HG03342 (cell line): ENCODE data around the gene SNX32.

Source experiments
- ATAC-seq: cut with Tn5 transposase; IDR thresholded peaks from one replicate; pipeline ENCODE4 v1.9.1; 2021; ENCODE audit warnings: mild to moderate bottlenecking, moderate library complexity; ENCODE audit not compliant: unreplicated experiment

SNX32 gene

DNA sequence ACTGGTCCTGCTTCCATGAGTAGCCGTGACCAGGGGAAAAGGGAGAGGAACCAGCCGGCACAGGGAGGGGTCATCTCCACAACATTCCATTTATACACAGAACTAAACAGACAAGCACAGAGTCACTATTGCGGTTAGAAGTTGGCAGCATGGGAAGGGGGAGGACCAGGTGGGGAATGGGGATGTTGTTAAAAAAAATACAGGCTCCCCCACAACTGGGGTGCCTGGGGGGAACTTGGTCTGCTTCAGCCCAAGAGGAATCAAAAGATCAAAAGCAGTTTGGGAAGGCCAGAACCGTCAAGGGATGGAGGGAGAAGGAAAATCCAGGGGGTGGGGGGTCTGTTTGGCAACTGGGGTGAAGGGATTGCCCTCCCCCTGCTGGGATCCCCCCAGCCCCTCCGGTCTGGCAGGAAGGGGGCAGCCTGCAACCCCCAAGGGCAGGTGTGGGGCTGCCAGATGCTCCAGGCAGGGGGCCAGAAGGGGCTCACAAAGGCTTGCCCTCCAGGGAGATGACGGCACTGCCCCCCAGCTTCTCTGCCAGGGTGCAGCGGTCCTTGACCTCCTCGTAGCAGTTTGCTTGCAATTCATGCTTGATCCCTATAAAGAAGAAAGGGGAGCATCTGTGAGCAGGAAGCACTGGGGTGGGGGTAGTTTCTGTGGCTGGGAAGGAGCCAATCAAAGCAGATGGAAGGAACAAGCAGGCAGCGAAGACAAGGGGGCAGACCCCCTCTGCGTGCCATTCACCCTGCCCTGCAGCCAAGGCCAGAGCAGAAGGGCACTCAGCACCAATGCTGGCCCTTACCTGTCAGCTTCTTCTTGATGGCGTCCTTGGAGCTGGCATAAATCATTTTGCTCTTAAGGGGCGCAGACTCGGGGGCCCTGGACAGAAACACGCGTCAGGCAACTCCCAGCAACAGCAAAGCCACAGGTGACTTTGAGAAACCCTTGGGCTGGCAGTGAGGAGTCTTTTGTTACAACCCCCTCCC, 21.4 kb downstream of the SNX32 start:
- ATAC-seq = no peak

DNA sequence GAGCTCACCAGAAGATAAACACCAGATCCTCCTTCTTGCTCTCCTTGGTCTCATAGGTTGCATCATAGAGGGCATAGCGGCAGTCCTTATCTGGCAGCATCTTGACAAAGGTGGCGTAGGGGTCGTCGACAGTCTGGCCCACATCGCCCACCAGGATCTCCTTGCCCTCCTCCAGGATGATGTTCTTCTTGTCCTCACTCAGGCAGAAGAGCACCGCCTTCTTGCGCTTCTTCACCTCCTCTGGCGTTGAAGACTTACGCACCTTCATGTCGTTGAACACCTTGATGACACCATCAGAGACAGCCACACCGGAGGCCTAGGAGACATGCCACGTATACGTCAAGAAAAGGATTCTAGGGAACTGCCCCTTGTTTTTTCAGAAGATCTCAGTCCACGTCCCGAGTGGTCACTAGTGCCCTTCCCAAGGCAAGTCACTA, 22.2 kb downstream of the SNX32 start:
- no peak for ATAC-seq

DNA sequence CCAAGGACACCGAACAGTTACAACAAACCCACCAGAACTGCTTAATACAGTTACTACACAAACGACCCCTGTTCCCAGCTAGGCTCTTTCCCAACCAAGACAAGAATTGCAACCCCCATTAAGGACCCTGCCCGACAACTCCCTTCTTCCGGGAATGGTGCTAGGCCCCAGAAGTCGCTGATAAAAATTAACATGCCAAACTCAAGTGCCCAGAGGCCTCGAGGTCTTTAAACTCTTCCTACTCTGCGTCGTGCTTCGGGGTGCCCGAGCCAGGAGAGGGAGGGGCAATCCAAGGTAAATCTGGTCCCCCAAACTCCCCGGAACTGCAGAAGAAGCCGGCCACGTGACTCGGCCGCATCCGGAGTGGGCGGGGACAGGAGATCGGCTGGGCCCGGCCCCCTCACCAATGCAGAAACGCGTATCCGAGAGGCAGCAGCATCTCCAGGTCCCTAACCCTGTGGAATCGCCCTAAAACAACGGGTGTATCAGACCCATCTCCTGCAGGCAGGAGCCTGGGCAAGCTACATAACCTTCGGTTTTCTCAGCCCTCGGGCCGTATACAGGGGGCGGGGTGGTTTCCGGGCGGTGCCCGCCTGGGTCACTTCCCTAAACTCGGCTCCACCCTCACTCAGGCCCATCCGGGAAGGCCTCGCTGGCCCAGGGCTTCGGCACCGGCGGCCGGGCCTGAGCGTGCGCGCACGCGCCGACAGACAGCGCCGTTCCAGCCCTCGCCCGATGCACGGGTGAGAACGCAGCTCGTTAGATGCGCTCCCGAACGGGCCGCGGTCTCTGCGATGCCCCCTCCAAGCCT, 23.1 kb downstream of the SNX32 start:
- ATAC-seq = no peak

DNA sequence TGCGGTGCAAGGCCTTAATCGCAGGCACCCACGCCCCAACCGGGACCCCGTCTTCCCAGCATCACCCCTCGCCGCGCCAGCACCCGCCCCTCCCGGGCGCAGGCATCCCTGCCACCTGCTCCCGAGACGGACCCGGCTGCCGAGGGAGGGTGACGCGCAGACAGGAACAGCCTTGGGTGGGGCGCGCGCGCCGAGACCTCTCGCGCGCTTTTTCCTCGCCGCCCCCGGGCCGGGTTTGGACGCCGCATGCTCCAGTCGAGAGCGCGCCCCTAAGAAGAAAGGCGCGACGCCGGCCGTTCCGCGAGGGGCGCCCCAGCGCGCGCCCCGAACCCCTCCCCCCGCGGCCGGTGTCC, 23.7 kb downstream of the SNX32 start:
- ATAC-seq = no peak

DNA sequence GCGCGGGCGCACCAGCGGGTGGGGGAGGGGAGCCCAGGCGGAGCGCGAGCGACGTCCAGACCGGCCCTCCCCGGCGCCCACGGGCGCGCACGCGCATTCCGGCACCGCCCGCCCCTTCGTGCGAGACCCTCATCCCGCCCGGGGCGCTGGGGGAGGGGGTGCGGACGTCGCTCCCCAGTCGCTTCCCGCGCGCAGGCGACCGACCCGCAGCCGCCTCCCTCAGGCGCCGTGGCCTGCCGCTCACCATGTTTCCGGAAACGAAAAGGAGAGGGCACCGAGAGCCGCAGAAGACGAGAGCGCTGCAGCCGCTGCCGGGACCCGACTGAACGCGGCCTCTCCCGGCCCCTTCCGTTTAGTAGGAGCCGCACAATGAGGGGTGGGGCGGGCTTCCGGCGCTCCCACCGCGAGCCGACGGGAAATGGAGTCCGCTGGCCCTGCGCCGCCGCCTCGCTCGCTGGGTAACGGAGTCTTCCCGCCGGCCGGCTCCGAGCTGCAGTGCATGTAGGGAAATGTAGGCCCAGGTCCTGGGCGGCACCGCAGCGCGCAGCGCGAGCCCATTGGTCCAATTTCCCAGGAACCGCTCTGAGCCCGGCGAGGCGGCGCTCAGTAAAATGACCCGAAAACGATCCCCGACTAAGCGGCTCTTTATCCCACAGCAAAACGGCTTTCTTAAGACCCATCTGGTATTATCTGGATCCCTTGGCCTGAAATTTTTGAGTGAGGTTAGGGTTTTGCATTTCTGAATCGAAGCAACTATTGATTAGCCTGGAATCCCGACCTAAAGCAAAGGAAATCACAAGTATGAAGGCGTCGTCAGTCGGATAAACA, 24.3 kb downstream of the SNX32 start, which contains the start of gene CFL1:
TSS of gene CFL1 (minus strand) at position 328 of the 828 bp plus-strand sequence. CDS start at position 247, 81 bp downstream.
- ATAC-seq = peak; percentile 43

DNA sequence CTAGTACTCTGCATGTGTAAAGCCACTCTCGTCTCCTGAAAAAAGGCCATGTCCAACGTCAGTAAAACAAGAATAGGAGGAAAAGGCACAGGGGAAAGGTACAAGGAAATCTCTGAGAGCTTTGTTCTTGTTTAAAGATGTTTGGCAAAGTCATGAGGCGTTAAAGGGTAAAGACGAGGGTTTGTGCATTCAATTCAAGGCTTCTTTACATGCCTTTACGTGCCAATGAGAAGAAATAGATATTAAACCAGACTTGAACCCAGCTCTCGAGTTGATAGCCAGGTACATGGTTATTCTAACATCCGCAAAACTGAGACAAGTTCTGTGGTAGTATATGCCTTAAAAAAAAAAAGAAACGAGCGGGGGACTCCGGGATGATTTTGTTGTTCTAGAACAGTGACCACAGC, 24.9 kb downstream of the SNX32 start:
- no peak for ATAC-seq

DNA sequence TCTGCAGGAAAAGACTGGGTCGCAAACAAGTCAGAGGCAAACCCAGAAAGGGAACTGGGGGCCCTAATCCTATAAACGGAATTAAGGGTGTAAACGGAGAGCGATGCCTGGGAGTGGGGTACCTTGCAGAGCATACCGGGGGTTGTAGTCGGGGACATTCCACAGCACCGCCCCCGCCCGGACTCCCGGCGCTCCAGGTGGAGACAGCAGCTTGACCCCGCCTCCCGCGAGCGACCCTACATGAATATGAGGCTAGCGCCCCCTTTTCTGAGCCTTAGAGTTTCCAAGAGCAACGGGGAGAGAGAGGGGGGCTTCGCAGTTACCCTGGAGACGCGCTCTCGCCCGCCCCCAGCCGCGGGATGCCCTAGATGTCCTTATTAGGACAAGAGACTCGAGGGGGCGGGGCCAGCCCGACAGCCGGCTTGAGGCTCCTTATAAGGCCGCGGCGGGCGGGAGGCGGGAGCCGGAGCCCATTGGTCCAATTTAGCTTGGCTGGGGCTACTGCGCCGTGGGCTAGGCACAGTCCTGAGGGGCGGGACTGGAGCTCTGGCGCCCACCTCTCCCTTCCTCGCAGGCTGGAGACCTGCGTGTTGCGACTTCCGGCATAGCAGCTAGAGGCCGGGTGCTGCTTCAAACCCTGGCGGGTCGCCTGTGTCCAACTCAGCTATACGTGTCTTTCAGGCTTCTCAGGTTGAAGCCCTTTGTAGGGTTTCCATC, 25.5 kb downstream of the SNX32 start:
- peak; percentile 44 for ATAC-seq

DNA sequence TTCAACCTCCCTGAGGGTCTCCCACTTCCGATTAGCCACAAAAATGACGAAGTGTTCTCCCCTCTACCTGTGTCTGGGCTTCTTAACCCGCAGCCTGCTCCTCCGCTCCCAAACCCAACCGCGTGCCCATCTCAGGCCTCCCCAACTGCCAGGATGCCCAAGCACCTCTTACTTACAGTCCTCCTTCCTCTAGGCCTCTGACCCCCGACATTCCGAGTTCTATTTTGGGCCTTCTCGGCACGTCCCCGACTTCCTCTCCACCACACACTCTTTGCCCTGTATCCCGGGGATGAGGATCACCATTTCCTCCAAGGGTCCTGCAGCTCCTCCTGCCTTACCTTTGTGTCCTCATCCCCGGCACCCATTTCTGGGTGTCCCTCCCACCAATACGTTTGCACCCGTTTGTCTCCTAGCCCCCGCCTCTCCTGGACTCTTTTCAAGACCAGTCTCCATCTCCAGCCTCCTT, 26.1 kb downstream of the SNX32 start:
- no peak for ATAC-seq

DNA sequence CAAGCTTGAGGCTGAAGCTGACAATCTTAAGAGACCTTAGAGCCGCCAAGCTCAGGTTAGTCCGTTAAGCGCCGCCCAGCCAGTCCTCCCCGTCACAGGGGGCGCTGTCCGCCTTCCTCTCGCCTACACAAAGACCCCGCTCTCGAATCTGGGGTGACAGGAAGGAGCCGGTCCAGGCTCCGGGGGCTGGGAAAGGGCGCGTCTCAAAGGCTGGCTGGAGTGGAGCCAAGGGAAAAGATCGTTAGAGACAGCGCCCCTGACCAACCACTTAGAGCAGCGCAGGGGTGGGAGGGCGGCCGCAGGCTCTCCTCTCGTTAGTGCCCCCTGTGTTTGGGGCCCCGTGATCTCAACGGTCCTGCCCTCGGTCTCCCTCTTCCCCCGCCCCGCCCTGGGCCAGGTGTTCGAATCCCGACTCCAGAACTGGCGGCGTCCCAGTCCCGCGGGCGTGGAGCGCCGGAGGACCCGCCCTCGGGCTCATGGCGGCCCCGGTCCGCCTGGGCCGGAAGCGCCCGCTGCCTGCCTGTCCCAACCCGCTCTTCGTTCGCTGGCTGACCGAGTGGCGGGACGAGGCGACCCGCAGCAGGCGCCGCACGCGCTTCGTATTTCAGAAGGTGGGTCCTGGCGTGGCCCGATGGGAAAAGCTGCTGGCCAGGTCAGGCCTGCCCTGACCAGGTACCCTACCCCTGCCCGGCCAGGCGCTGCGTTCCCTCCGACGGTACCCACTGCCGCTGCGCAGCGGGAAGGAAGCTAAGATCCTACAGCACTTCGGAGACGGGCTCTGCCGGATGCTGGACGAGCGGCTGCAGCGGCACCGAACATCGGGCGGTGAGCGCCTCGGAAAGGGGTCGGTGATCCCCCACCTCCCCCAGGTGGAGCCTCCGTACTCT, 26.8 kb downstream of the SNX32 start, which contains the start of gene MUS81:
TSS of gene MUS81 (plus strand) at position 156 of the 887 bp plus-strand sequence. CDS start at position 477, 321 bp downstream.
- ATAC-seq = peak; percentile 27

DNA sequence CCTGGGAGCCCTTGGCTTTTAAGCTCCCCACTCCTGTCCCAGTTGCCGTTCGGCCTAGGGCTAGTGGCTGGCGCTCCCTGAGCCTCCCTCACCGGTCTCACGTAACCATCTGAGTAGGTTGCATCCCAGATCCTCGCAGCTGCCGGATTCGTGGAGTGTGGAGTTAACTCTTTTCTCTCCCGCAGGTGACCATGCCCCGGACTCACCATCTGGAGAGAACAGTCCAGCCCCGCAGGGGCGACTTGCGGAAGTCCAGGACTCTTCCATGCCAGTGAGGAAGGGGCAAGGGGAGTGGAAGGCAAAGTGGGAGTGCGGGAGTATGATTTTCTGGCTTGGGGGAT, 27.4 kb downstream of the SNX32 start:
- ATAC-seq = no peak

DNA sequence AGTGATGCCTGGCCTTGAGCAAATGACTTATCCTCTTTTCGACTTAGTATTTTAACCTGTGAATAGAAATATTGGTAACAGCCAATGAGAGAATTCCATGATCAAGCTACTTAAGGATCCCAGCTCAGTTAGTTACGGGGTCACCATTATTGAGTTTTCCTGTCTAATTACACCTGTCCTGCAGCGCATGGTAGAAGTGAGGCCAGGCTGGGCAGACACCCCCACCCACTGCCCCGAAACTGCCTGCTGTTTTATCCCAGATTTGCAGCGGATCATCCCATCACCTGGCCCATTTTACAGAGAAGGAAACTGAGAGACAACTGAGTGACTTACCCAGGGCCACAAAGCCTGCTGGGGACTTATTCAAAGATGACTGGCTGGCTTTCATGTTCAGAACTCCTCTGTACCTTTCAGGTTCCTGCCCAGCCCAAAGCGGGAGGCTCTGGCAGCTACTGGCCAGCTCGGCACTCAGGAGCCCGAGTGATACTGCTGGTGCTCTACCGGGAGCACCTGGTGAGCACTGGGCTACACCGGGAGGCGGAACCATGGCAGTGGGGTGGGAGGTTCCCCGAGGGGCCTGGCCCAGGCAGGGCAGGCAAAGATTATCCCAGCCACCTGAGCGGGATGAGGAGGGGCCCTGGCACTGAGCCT, 27.9 kb downstream of the SNX32 start:
- no peak for ATAC-seq

DNA sequence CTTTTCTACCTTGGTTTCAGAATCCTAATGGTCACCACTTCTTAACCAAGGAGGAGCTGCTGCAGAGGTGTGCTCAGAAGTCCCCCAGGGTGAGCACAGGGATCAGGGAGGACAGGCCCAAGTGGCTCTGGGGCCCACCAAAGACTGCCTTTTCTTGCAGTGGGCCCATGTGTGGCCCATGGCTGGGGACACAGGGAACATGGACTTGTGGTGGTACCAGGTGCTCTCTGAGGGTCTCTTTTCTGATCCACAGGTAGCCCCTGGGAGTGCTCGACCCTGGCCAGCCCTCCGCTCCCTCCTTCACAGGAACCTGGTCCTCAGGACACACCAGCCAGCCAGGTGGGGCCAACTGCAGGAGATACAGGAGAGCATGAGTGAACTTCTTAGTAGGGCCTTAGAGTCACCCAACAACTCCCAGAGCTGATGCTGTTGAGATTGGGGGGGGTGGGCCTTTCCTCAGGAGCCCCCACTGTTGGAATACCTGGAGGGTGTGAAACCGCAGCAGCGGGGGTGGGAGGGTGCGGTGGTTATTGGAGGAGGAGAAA, 28.5 kb downstream of the SNX32 start:
- no peak for ATAC-seq

DNA sequence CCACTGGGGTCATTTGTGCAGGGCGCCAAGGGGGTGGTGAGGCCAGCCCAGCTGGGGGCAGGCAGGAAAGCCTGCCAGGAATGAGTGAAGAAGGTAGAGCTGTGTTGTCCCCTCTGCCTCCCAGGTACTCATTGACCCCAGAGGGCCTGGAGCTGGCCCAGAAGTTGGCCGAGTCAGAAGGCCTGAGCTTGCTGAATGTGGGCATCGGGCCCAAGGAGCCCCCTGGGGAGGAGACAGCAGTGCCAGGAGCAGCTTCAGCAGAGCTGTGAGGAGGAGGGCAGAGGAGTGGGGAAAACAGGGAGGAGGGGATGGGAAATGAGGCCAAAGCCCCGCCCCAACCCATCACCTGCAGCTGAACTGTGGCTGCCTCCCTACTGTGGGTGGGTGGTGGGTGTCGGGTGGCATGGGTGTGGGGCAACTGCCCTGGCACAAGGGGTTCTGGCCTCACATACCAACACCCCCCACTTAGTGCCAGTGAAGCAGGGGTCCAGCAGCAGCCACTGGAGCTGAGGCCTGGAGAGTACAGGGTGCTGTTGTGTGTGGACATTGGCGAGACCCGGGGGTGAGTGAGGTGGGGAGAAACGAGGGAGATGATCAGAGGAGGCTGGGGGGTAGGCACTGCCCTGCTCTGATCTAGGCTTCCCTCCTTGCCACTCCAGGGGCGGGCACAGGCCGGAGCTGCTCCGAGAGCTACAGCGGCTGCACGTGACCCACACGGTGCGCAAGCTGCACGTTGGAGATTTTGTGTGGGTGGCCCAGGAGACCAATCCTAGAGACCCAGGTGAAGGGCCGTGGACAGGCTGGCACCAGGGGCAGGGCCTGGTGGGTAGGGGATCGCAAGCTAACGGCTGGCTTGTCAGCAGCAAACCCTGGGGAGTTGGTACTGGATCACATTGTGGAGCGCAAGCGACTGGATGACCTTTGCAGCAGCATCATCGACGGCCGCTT, 29.5 kb downstream of the SNX32 start:
- no peak for ATAC-seq

DNA sequence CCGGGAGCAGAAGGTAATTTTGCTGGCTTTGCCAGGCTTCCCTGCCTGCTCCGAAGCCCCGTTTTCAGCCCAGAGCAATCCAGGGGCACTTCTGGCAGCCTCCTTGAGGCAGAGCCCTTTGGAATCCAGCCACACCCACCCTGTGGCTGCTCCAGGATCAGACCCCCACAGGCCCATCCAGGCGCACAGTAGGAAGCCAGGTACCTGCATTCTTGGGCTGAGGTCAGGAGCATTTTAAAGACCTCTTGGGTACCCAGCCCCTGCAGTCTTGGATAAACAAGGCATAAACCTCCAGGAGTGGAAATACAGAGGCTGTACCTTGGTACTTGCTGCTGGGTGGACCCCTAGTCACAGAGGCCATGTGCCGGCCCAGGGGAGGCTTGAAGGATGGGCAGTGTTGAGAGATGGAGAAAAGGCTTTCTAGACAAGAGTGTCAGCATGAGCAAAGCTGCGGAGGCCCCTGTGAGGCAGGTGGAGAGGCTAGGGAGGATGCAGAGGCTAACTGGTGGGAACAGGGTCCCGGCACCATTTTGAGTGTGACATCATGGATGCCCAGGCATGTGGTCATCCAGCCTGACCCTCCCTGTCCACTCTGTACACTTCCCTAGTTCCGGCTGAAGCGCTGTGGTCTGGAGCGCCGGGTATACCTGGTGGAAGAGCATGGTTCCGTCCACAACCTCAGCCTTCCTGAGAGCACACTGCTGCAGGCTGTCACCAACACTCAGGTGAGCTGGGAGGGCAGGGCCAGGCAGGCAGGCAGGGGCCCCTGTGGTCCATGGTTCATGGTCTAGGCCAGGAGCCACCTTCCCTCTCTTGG, 30.3 kb downstream of the SNX32 start:
- ATAC-seq = no peak

DNA sequence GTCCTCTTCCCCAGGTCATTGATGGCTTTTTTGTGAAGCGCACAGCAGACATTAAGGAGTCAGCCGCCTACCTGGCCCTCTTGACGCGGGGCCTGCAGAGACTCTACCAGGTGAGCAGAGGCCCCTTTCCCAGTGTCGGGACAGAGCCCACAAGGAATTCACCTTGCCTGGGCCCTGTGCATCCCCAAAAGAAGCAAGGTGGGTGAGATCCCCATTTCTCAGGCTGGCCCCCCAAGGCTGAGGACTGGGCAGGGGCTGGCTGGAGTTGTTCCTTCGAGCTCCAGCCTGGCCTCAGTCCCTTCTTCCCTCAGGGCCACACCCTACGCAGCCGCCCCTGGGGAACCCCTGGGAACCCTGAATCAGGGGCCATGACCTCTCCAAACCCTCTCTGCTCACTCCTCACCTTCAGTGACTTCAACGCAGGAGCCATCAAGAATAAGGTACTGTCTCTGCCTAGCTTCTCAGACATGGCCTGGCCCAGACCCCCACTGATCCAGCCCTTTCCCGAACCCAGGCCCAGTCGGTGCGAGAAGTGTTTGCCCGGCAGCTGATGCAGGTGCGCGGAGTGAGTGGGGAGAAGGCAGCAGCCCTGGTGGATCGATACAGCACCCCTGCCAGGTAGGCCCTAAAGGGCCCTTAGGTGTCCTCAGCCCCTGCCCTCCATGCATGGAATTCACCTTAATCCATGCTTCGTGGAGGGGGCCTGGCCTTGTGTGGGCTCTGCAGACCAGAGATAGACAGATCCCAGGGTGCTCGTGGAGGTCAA, 31.1 kb downstream of the SNX32 start:
- no peak for ATAC-seq
